Glutamatergic neuron (in vitro differentiated cells): ENCODE data around the gene MAFG. TPM values are rescaled to one million over a fixed set of nuclear protein-coding genes. Genes with fewer than 3 reads are reported as not detected.

Experiments
- DNase-seq: peaks from one replicate; pipeline ENCODE4 v3.0.0; 2022
- H3K27ac Mint-ChIP-seq: one replicate; pipeline ENCODE4 v1.8.0; 2020; ENCODE audit warnings: mild to moderate bottlenecking, mixed read lengths, inconsistent platforms; ENCODE audit not compliant: unreplicated experiment
- H3K27me3 Mint-ChIP-seq: one replicate; pipeline ENCODE4 v1.8.0; 2020; ENCODE audit warnings: mild to moderate bottlenecking, moderate library complexity, mixed read lengths, inconsistent platforms; ENCODE audit not compliant: unreplicated experiment
- H3K36me3 Mint-ChIP-seq: one replicate; pipeline ENCODE4 v1.8.0; 2020; ENCODE audit warnings: mild to moderate bottlenecking, mixed read lengths, inconsistent platforms; ENCODE audit not compliant: unreplicated experiment
- H3K4me1 Mint-ChIP-seq: one replicate; pipeline ENCODE4 v1.8.0; 2020; ENCODE audit warnings: mild to moderate bottlenecking, low read depth, mixed read lengths, inconsistent platforms; ENCODE audit not compliant: unreplicated experiment
- H3K4me3 Mint-ChIP-seq: one replicate; pipeline ENCODE4 v1.8.0; 2020; ENCODE audit warnings: mild to moderate bottlenecking, mixed read lengths, inconsistent platforms; ENCODE audit not compliant: unreplicated experiment
- H3K9me3 Mint-ChIP-seq: one replicate; pipeline ENCODE4 v1.8.0; 2020; ENCODE audit warnings: mild to moderate bottlenecking, moderate library complexity, mixed read lengths, inconsistent platforms; ENCODE audit not compliant: unreplicated experiment
- total RNA-seq: library from RNA; stranded (reverse); fragmentation: NEBNext Ultra II Directional; extraction: Animal tissue kit (Norgen Biotek cat#: 25700); gene quantifications from one replicate; pipeline ENCODE4 v1.2.1, GENCODE V29; 2021; ENCODE audit not compliant: unreplicated experiment
- TF ChIP-seq, protein P1 (sequence below): fragments of 200-600 bp; sonication (generic); IDR thresholded peaks from one replicate; pipeline ENCODE4 v1.5.0; 2021; ENCODE audit not compliant: partially characterized antibody, unreplicated experiment

The MAFG gene
- total RNA-seq, 1 donor from 2014 or later = 30.6 TPM

- Mint-ChIP-seq H3K27ac (no peak overlapping the region), H3K4me1 (peaks cover 4% of the 10 kb centered on the region), H3K9me3 (peaks cover 5% of the 10 kb centered on the region), H3K27me3 (no peaks in the 10 kb centered on the region), H3K36me3 (no peaks in the 10 kb centered on the region), H3K4me3 (peak overlapping the region; percentile 78)
- TF ChIP-seq, protein P1, sequence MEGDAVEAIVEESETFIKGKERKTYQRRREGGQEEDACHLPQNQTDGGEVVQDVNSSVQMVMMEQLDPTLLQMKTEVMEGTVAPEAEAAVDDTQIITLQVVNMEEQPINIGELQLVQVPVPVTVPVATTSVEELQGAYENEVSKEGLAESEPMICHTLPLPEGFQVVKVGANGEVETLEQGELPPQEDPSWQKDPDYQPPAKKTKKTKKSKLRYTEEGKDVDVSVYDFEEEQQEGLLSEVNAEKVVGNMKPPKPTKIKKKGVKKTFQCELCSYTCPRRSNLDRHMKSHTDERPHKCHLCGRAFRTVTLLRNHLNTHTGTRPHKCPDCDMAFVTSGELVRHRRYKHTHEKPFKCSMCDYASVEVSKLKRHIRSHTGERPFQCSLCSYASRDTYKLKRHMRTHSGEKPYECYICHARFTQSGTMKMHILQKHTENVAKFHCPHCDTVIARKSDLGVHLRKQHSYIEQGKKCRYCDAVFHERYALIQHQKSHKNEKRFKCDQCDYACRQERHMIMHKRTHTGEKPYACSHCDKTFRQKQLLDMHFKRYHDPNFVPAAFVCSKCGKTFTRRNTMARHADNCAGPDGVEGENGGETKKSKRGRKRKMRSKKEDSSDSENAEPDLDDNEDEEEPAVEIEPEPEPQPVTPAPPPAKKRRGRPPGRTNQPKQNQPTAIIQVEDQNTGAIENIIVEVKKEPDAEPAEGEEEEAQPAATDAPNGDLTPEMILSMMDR = no peak
- DNase-seq = no peak
These were observed 15.6 kb downstream of the MAFG start for GRCh38 chr17:81911969-81912368.

DNA sequence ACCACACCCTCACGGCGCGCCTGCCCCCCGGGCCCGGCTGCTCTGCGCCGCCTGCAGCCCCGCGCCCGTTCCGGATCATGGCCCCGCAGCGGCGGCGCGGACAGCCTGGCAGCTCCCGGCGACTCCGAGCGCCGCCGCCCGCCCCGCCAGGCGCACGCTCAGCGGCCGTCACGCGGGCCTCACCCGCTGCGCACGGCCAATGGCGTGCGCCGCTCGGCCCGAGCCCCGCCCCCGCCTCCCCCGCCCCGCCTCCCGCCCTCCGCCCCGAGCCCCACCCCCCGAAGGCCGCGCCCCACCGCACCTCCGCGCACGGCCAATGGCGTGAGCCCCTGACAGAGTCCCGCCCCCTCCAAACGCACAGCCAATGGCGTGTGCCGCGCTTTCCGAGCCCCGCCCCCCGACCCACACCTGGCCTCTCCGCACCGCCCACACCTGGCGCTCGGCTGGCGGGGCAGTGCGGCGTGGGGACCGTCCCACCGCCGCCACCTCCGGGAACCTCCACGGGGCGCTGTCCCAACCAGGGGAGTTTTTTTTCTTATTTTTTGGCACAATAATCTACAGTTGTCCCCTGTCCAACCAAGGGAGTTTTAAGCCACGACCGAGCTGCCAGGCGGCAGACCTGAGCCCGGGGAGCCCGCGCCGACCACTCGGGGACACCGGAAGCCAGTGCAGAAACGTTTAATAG is 16.1 kb downstream of the MAFG start, which contains the start of gene PCYT2:
TSS of gene PCYT2 (minus strand) at position 123 of the 685 bp plus-strand sequence. CDS start at position 79, 44 bp downstream.
- H3K4me3 Mint-ChIP-seq = peak within 1 kb of the TSS; percentile 93
- peaks cover 5% of the 10 kb centered on the region for H3K9me3 Mint-ChIP-seq
- H3K27ac Mint-ChIP-seq = no peak within 1 kb of the TSS
- peak; percentile 91 for DNase-seq
- H3K36me3 Mint-ChIP-seq = no peaks in the 10 kb centered on the region
- TF ChIP-seq, protein P1 = no peak
- H3K4me1 Mint-ChIP-seq = peaks cover 1% of the 10 kb centered on the region
- H3K27me3 Mint-ChIP-seq = no peaks in the 10 kb centered on the region

DNA sequence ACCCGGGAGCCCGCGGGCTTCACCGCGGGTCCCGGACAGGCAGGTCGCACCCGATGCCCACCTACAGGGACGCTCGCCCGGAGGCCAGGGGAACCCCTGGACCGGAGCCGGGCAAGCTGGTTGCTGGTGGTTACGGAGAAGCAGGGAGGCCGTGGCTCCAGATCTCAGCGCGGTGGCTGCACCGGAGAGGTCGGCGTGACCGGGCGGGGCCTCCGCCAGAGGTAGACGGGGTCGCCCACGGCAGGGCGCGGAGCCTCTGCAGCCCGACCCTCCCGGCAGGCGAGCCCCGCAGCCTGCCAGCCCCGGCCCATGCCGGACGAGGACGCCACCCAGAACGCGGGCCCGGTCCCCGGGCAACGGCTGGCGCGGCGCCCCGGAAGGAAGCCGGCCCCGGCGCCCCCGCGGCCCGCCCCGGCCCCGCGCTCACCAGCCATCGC is 16.7 kb downstream of the MAFG start:
- no peak for DNase-seq
- Mint-ChIP-seq H3K4me3 (peak overlapping the region; percentile 93), H3K27me3 (no peaks in the 10 kb centered on the region), H3K9me3 (peaks cover 5% of the 10 kb centered on the region), H3K27ac (no peak overlapping the region), H3K36me3 (no peaks in the 10 kb centered on the region), H3K4me1 (peaks cover 1% of the 10 kb centered on the region)
- TF ChIP-seq, protein P1 = no peak

DNA sequence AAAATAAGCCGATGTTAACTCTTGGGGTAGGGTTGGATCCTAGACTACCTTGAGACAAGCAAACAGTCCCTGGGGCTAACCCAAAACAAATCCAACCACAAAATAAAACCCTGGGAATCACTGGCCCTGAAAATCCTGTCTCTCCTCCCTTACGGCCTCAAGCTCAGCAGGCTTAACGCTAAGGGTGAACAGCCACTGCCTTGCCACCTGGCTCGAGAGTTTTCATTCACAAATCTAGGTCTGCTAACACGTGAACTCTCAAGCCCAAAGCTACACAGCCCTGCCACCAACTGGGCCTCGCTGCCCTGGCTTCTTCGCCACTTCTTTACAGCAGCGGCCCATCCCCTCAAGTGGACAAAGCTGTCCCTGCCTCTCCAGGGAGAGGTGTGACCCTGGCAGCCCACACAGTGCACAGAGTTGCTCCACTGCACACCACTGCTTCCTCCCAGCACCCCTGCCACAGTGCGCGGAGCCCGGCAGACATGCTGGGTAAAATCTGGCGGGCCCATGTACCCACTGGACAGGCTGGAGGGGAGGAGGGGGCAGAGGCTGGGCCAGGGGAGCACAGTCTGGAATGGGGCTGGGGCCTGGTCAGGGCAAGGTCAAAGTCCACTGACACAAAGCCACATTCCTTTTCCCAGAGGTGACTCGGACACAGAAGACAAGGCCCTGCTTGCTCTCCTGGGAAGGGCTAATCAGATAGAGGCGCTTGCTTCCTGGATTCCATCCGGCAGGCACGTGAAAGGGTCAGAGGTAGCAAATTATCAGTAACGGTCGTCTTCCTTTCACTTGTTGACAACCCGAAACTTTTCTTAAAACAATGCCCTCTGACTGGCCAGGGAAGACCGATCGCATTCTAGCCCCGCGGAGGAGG is 17.3 kb downstream of the MAFG start:
- no peaks in the 10 kb centered on the region for H3K27me3 Mint-ChIP-seq
- TF ChIP-seq, protein P1 = no peak
- H3K36me3 Mint-ChIP-seq = no peaks in the 10 kb centered on the region
- no peak for DNase-seq
- H3K4me1 Mint-ChIP-seq = peaks cover 1% of the 10 kb centered on the region
- peaks cover 5% of the 10 kb centered on the region for H3K9me3 Mint-ChIP-seq
- H3K27ac Mint-ChIP-seq = no peak overlapping the region
- peak overlapping the region; percentile 93 for H3K4me3 Mint-ChIP-seq
